DND-41 (cell line): ENCODE data around the gene RFNG.

Experiments
- ATAC-seq: fragments of 200-7000 bp; cut with Tn5 transposase; 3 replicates; pipeline ENCODE4 v1.9.1; 2021; ENCODE audit warnings: low read depth; ENCODE audit not compliant: insufficient read depth
- DNase-seq: peaks from one replicate; pipeline ENCODE4 v3.0.0-alpha.2; 2020
- H2AFZ ChIP-seq: 2 replicates; pipeline ENCODE4 v1.6.0; 2012; ENCODE audit warnings: low read depth, low read length
- H3K27ac ChIP-seq: 2 replicates; pipeline ENCODE4 v1.5.1; 2012; ENCODE audit warnings: low read length, inconsistent platforms
- H3K27me3 ChIP-seq: fragments of 200-600 bp; sonication (generic); 2 replicates; pipeline ENCODE4 v1.6.0; 2012; ENCODE audit warnings: low read length, mild to moderate bottlenecking, inconsistent platforms; ENCODE audit not compliant: insufficient read depth, poor library complexity
- H3K36me3 ChIP-seq: 2 replicates; pipeline ENCODE4 v1.5.1; 2012; ENCODE audit warnings: low read length, inconsistent platforms; ENCODE audit not compliant: insufficient read depth
- H3K4me1 ChIP-seq: 2 replicates; pipeline ENCODE4 v1.5.1; 2012; ENCODE audit warnings: mild to moderate bottlenecking, low read length; ENCODE audit not compliant: insufficient read depth
- H3K4me2 ChIP-seq: 2 replicates; pipeline ENCODE4 v1.6.0; 2012; ENCODE audit warnings: mild to moderate bottlenecking, moderate library complexity, low read length, inconsistent platforms; ENCODE audit not compliant: insufficient read depth
- H3K4me3 ChIP-seq, 2 experiments: fragments of 200-600 bp in 1 of 2; shearing (Covaris generic) in 1 of 2; 2 replicates each; pipeline ENCODE4 v1.5.1; 2012 to 2016; ENCODE audit warnings: inconsistent platforms in 2 of 2, low read length in 2 of 2, mild to moderate bottlenecking in 2 of 2, low read depth in 1 of 2, moderate library complexity in 1 of 2
- H3K79me2 ChIP-seq: 2 replicates; pipeline ENCODE4 v1.6.0; 2012; ENCODE audit warnings: low read length, inconsistent platforms; ENCODE audit not compliant: insufficient read depth
- H3K9ac ChIP-seq: 2 replicates; pipeline ENCODE4 v1.6.0; 2012; ENCODE audit warnings: low read depth, mild to moderate bottlenecking, inconsistent platforms, low read length, moderate library complexity
- H3K9me3 ChIP-seq: 2 replicates; pipeline ENCODE4 v1.5.1; 2012; ENCODE audit warnings: low read length, moderate library complexity, mild to moderate bottlenecking, inconsistent platforms; ENCODE audit not compliant: insufficient read depth, severe bottlenecking
- H4K20me1 ChIP-seq: 2 replicates; pipeline ENCODE4 v1.6.0; 2012; ENCODE audit warnings: low read length; ENCODE audit not compliant: insufficient read depth
- CTCF ChIP-seq: IDR thresholded peaks from 2 replicates; pipeline ENCODE4 v1.5.1; 2012; ENCODE audit warnings: borderline replicate concordance, low read length, moderate library complexity, mild to moderate bottlenecking; ENCODE audit not compliant: poor library complexity, severe bottlenecking; ENCODE audit errors: extremely low read depth
- EZH2 ChIP-seq: IDR thresholded peaks from 3 replicates; pipeline ENCODE4 v1.6.1; 2012; ENCODE audit warnings: borderline replicate concordance, low read depth, mild to moderate bottlenecking, moderate library complexity, low read length, inconsistent platforms; ENCODE audit not compliant: severe bottlenecking

The RFNG gene

GRCh38 chr17:82025401-82026107, 26.1 kb downstream of the RFNG start:
- Histone ChIP-seq H3K27ac (no peak overlapping the region), H3K4me3 (no peak overlapping the region), H3K9me3 (no peaks in the 10 kb centered on the region), H3K36me3 (peaks cover 37% of the 10 kb centered on the region), H2AFZ (no peak overlapping the region), H3K4me2 (peak overlapping the region; percentile 95; the same call in 1 of the 2 replicates), H3K9ac (0 out of 2 replicates have a peak overlapping the region, but pooled peaks have one; percentile 85), H3K79me2 (peaks cover 36% of the 10 kb centered on the region), H4K20me1 (peaks cover 38% of the 10 kb centered on the region), H3K4me1 (peaks cover 47% of the 10 kb centered on the region), H3K27me3 (no peaks in the 10 kb centered on the region)
- DNase-seq (no peak), ATAC-seq (no peak)
- TF ChIP-seq CTCF = no peak
- no peak for TF ChIP-seq EZH2

GRCh38 chr17:82024859-82025258, 26.8 kb downstream of the RFNG start:
- no peak for ATAC-seq
- Histone ChIP-seq H3K9ac (peak overlapping the region; percentile 85; the same call in 1 of the 2 replicates), H3K4me1 (peaks cover 46% of the 10 kb centered on the region), H3K27ac (no peak overlapping the region), H3K79me2 (peaks cover 43% of the 10 kb centered on the region), H3K4me2 (peak overlapping the region; percentile 95), H3K27me3 (no peaks in the 10 kb centered on the region), H2AFZ (no peak overlapping the region), H3K9me3 (no peaks in the 10 kb centered on the region), H4K20me1 (peaks cover 39% of the 10 kb centered on the region), H3K4me3 (peak overlapping the region in 1 of 2 experiments; percentile 23; a peak in 1 of 4 replicates), H3K36me3 (peaks cover 37% of the 10 kb centered on the region)
- no peak for DNase-seq
- no peak for TF ChIP-seq EZH2

- Histone ChIP-seq H3K4me1 (peaks cover 43% of the 10 kb centered on the region), H3K4me2 (peak overlapping the region; percentile 95), H3K36me3 (peaks cover 39% of the 10 kb centered on the region), H3K79me2 (peaks cover 43% of the 10 kb centered on the region), H3K27ac (peak overlapping the region; percentile 70), H3K4me3 (peak overlapping the region; percentile 77 to 94), H3K9ac (peak overlapping the region; percentile 85), H2AFZ (peak overlapping the region; percentile 83), H4K20me1 (peaks cover 44% of the 10 kb centered on the region), H3K9me3 (no peaks in the 10 kb centered on the region), H3K27me3 (no peaks in the 10 kb centered on the region)
- ATAC-seq (peak; percentile 13), DNase-seq (peak; percentile 54)
- TF ChIP-seq CTCF (no peak), EZH2 (no peak)
Observed at GRCh38 chr17:82023447-82024241, 28.0 kb downstream of the RFNG start.

- Histone ChIP-seq H4K20me1 (peaks cover 45% of the 10 kb centered on the region), H3K9ac (peak within 1 kb of the TSS; percentile 85), H3K9me3 (no peaks in the 10 kb centered on the region), H3K4me1 (peaks cover 43% of the 10 kb centered on the region), H3K79me2 (peaks cover 43% of the 10 kb centered on the region), H3K36me3 (peaks cover 45% of the 10 kb centered on the region), H3K4me2 (peak within 1 kb of the TSS; percentile 97), H3K27ac (peak within 1 kb of the TSS; percentile 73), H2AFZ (peak within 1 kb of the TSS; percentile 83), H3K4me3 (peak within 1 kb of the TSS; percentile 77 to 94), H3K27me3 (no peaks in the 10 kb centered on the region)
- peak; percentile 90 for ATAC-seq
- DNase-seq = peak; percentile 100
- TF ChIP-seq CTCF (no peak), EZH2 (no peak)
Observed at GRCh38 chr17:82022981-82023446, 28.6 kb downstream of the RFNG start, which contains the start of gene LRRC45. Gene LRRC45 (plus strand): TSS chr17:82023305. CDS start chr17:82023644, 339 bp downstream.
